ENCODE data around the gene INS.
A peak's percentile ranks its signal among the peaks of the same experiment; 100 is the strongest.

Gene INS

DNA sequence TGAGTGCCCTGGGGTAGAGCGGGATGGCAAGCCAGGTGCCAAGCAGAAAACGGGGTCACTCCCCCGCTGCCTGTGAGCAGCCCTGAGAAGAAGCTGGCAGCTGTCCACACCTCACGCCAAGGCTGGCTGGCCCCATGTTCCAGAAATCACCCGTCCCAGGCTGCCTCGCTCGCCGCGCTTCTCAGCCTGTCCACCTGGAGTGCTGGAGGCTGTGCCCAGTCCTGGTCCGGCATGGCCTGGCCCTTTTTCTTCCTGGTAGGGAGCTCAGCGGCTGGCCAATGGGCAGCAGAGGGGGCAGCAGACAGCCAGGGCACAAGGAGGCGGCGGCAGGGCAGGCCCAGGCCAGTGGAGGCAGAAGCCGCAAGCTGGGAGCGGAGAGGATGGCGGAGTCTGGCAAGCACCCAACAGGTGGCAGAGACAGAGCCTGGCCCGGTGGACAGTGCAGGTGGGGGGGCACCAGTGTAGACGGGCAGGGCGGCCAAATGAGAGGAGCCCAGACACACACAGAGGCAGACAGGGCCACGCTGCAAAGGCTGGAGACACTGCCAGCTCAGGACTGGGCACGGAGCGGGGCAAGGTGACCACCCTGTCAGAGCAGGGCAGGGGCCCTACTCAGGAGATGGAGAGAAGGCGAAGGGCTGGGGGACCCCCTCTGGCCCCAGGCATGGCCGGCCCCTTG is 47.8 kb upstream of the INS start:
- peak; percentile 63 for ATAC-seq (ENCODE audit: low read depth)
- Histone ChIP-seq H3K27ac (ENCODE audit: poor library complexity, severe bottlenecking) (no peak overlapping the region), H3K36me3 (ENCODE audit: low read depth) (no peaks in the 10 kb centered on the region), H3K9me3 (ENCODE audit: severe bottlenecking) (no peaks in the 10 kb centered on the region), H3K4me3 (ENCODE audit: severe bottlenecking) (no peak overlapping the region), H3K4me1 (ENCODE audit: insufficient read depth, poor library complexity, severe bottlenecking) (no peaks in the 10 kb centered on the region), H3K27me3 (ENCODE audit: insufficient read depth, poor library complexity, severe bottlenecking) (no peaks in the 10 kb centered on the region)
- TF ChIP-seq CTCF (IDR thresholded peaks at IDR 0.05; ENCODE audit: poor library complexity, severe bottlenecking), result peak; percentile 17
- DNase-seq (ENCODE audit: low spot score), result peak; percentile 68

- peak; percentile 46 for DNase-seq (ENCODE audit: low spot score)
These were observed 47.0 kb upstream of the INS start for GRCh38 chr11:2207773-2208621.

DNA sequence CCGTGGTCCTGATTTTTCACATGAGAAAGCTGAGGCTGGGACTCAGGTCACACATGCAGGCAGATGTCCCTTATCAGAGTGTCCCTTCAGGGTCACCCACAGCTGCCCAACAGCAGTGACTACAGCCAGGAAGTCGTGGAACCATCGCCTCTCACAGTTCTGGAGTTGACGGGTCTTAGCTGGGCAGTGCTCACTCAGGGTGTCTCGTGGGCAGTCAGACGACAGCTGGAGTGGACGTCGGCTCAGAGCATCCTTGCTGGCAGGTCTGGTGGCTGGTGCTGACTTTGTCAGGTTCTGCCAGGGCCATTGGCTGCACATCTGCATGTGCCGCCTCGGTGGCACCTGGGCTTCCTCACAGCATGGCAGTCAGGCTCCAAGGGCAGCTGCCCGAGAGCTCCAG is 46.2 kb upstream of the INS start:
- ATAC-seq (ENCODE audit: low read depth), result no peak
- no peaks in the 10 kb centered on the region for H3K36me3 ChIP-seq (ENCODE audit: low read depth)
- no peak for TF ChIP-seq CTCF (IDR thresholded peaks at IDR 0.05; ENCODE audit: poor library complexity, severe bottlenecking)
- no peaks in the 10 kb centered on the region for H3K27me3 ChIP-seq (ENCODE audit: insufficient read depth, poor library complexity, severe bottlenecking)
- no peak overlapping the region for H3K4me3 ChIP-seq (ENCODE audit: severe bottlenecking)
- H3K4me1 ChIP-seq (ENCODE audit: insufficient read depth, poor library complexity, severe bottlenecking), result peaks cover 10% of the 10 kb centered on the region
- no peaks in the 10 kb centered on the region for H3K9me3 ChIP-seq (ENCODE audit: severe bottlenecking)
- no peak overlapping the region for H3K27ac ChIP-seq (ENCODE audit: poor library complexity, severe bottlenecking)
- peak; percentile 37 for DNase-seq (ENCODE audit: low spot score)

More at GRCh38 chr11:2207773-2208621, 47.0 kb upstream of the INS start:
- H3K27me3 ChIP-seq (ENCODE audit: insufficient read depth, poor library complexity, severe bottlenecking), result no peaks in the 10 kb centered on the region
- no peaks in the 10 kb centered on the region for H3K36me3 ChIP-seq (ENCODE audit: low read depth)
- no peak overlapping the region for H3K4me3 ChIP-seq (ENCODE audit: severe bottlenecking)
- peaks cover 2% of the 10 kb centered on the region for H3K4me1 ChIP-seq (ENCODE audit: insufficient read depth, poor library complexity, severe bottlenecking)
- H3K27ac ChIP-seq (ENCODE audit: poor library complexity, severe bottlenecking), result no peak overlapping the region
- no peak for ATAC-seq (ENCODE audit: low read depth)
- TF ChIP-seq CTCF (IDR thresholded peaks at IDR 0.05; ENCODE audit: poor library complexity, severe bottlenecking), result no peak
- H3K9me3 ChIP-seq (ENCODE audit: severe bottlenecking), result no peaks in the 10 kb centered on the region

DNA sequence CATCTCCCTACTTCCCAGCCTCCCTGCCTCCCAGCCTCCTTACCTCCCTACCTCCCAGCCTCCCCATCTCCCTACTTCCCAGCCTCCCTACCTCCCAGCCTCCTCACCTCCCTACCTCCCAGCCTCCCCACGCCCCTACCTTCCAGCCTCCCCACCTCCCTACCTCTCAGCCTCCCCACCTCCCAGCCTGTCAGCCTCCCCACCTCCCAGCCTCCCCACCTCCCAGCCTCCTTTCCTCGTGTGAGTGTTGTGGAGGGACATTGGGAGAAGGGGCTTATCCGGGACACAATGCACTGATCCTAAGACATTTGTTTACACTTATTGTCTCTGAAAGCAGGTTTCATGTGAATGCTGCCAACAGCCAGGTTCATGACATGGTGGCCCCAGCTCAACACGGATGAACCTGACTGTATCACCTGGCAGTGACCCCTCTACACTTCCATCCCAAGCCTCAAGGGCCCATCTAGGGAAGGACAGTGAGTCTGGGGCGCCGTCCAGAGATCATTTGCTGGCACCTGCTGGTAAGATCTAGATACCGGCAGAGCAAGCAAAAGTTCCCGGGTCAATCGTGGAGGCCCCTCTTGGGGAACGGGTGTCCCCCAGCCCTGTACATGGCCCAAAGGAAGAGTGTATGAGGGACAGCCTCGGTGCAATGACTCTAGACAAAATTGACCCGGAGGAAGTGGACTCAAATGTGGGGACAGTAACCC is 45.1 kb upstream of the INS start:
- no peak overlapping the region for H3K27ac ChIP-seq (ENCODE audit: poor library complexity, severe bottlenecking)
- peaks cover 15% of the 10 kb centered on the region for H3K4me1 ChIP-seq (ENCODE audit: insufficient read depth, poor library complexity, severe bottlenecking)
- DNase-seq (ENCODE audit: low spot score) (peak; percentile 21), ATAC-seq (ENCODE audit: low read depth) (no peak)
- no peak overlapping the region for H3K4me3 ChIP-seq (ENCODE audit: severe bottlenecking)
- no peaks in the 10 kb centered on the region for H3K9me3 ChIP-seq (ENCODE audit: severe bottlenecking)
- no peaks in the 10 kb centered on the region for H3K36me3 ChIP-seq (ENCODE audit: low read depth)
- no peaks in the 10 kb centered on the region for H3K27me3 ChIP-seq (ENCODE audit: insufficient read depth, poor library complexity, severe bottlenecking)
- TF ChIP-seq CTCF (IDR thresholded peaks at IDR 0.05; ENCODE audit: poor library complexity, severe bottlenecking), result no peak
